ENCODE data around the gene CNKSR3. TPM values are rescaled to one million over a fixed set of nuclear protein-coding genes. Genes with fewer than 3 reads are reported as not detected.
A peak's percentile ranks its signal among the peaks of the same experiment; 100 is the strongest.

The CNKSR3 gene
- total and polyA plus RNA-seq, 2 donors from 2014 or later, result 13.8 to 63.1 TPM

DNA sequence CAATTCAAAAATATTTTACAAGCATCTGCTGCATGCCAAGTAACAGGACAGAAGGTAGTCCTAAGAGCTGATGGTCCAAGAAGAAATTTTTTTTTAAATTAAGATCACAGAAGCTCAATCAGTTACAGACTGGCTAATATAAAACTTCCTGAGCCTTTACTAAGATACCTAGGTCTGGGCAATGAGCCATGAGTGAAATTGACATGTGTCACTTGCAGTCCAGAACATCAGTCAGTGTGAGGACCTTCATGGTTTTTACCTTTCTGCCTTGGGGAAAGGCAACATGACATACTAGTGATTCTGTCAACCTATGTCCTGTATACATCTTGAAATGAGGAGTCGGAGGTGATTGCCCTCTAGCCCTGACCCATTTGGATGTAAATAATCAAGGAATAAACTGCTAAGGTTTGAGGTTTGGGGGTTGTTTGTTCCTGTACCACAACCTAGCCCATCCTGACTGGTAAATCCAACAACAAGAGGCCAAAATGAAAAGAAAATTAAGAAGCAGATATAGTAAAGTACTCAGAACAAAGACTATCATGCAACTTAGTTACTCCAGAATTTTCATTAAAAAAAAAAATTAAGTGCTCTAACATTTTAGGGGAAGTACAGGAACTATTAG lies 70.0 kb downstream of the CNKSR3 start:
- peak overlapping the region in 1 of 3 donors; percentile 14 for H3K9ac ChIP-seq (ENCODE audit: low read length in 3 of 3)
- peak overlapping the region; percentile 76 to 89 for H3K27ac ChIP-seq (ENCODE audit: low read depth in 2 of 2, low read length in 2 of 2)
- peak in 1 of 5 donors; percentile 39 for DNase-seq

DNA sequence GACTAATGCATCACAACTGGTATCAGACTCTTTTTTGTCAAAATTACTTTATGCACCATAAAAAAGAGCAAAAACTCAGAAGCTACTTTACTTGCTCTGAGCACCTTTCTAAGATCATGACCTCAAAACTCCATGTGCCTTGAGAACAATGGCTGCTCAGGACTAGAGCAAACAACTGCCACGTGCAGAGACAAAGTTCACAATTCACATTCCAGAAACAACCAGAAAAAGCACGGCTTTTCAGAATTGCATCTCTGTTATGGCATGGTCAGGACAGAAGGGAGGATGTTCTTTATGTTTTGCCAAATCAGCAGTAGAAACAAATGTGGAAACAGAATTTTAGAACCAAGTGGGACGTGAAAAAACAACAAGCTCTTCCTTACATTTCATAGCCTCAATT lies 70.5 kb downstream of the CNKSR3 start:
- Histone ChIP-seq H3K27ac (ENCODE audit: low read depth in 2 of 2, low read length in 2 of 2) (peak overlapping the region; percentile 17 to 89), H3K36me3 (ENCODE audit: control insufficient read depth in 2 of 3, insufficient read depth in 3 of 3, low read length in 3 of 3) (peaks cover 3 to 15% (median 7%) of the 10 kb centered on the region in 3 donors), H3K4me3 (ENCODE audit: low read length in 3 of 3) (no peak overlapping the region), H3K27me3 (ENCODE audit: control insufficient read depth, insufficient read depth, low read length) (no peaks in the 10 kb centered on the region), H3K4me1 (ENCODE audit: control insufficient read depth in 2 of 3, insufficient read depth in 2 of 3, low read depth in 1 of 3, low read length in 3 of 3) (peaks cover 0 to 26% (median 12%) of the 10 kb centered on the region in 3 donors), H3K9me3 (ENCODE audit: control insufficient read depth in 2 of 3, insufficient read depth in 1 of 3, low read length in 3 of 3) (no peaks in the 10 kb centered on the region), H3K9ac (ENCODE audit: low read length in 3 of 3) (no peak overlapping the region)
- no peak for DNase-seq
- TF ChIP-seq, protein P1, sequence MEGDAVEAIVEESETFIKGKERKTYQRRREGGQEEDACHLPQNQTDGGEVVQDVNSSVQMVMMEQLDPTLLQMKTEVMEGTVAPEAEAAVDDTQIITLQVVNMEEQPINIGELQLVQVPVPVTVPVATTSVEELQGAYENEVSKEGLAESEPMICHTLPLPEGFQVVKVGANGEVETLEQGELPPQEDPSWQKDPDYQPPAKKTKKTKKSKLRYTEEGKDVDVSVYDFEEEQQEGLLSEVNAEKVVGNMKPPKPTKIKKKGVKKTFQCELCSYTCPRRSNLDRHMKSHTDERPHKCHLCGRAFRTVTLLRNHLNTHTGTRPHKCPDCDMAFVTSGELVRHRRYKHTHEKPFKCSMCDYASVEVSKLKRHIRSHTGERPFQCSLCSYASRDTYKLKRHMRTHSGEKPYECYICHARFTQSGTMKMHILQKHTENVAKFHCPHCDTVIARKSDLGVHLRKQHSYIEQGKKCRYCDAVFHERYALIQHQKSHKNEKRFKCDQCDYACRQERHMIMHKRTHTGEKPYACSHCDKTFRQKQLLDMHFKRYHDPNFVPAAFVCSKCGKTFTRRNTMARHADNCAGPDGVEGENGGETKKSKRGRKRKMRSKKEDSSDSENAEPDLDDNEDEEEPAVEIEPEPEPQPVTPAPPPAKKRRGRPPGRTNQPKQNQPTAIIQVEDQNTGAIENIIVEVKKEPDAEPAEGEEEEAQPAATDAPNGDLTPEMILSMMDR (IDR thresholded peaks at IDR 0.05; ENCODE audit: borderline replicate concordance, extremely low read depth, insufficient read depth), result no peak
- intact Hi-C loops (cut with DNase I), result no loop called here
- FAIRE-seq, result no peak

More for the DNA sequence above, 70.0 kb downstream of the CNKSR3 start:
- intact Hi-C loops (cut with DNase I), result no loop called here
- Histone ChIP-seq H3K27me3 (ENCODE audit: control insufficient read depth, insufficient read depth, low read length) (no peaks in the 10 kb centered on the region), H3K36me3 (ENCODE audit: control insufficient read depth in 2 of 3, insufficient read depth in 3 of 3, low read length in 3 of 3) (peaks cover 3 to 15% (median 7%) of the 10 kb centered on the region in 3 donors), H3K9me3 (ENCODE audit: control insufficient read depth in 2 of 3, insufficient read depth in 1 of 3, low read length in 3 of 3) (no peaks in the 10 kb centered on the region), H3K4me1 (ENCODE audit: control insufficient read depth in 2 of 3, insufficient read depth in 2 of 3, low read depth in 1 of 3, low read length in 3 of 3) (peaks cover 0 to 26% (median 9%) of the 10 kb centered on the region in 3 donors), H3K4me3 (ENCODE audit: low read length in 3 of 3) (no peak overlapping the region)
- FAIRE-seq, result no peak
- TF ChIP-seq, protein P1 (IDR thresholded peaks at IDR 0.05; ENCODE audit: borderline replicate concordance, extremely low read depth, insufficient read depth), result no peak

DNA sequence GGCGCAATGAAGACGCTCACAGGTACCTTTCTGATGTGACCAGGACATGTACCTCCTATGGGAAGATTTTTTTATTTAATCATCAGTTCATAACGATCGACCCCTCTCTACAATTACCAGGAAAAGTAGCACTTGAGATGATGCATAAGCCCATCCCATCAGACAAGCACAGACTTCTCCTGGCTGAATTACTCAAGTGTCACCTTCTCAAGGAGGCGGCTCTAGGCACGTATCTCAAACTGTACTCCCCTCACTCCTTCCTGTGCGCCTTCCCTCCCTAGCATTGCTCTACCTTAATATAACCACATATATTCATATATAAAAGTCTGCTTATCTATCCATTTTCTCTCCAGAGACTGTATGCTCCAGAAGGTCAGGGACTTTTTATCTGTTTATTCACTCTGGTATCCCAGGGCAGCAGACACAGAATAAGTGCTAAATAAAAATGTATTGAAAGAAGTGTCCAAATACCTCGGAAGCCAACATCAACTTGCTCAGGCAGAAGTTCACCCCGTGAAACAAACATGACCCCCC lies 71.5 kb downstream of the CNKSR3 start:
- Histone ChIP-seq H3K4me1 (ENCODE audit: control insufficient read depth in 2 of 3, insufficient read depth in 2 of 3, low read depth in 1 of 3, low read length in 3 of 3) (peaks cover 0 to 26% (median 14%) of the 10 kb centered on the region in 3 donors), H3K27me3 (ENCODE audit: control insufficient read depth, insufficient read depth, low read length) (no peaks in the 10 kb centered on the region), H3K9ac (ENCODE audit: low read length in 3 of 3) (no peak overlapping the region), H3K9me3 (ENCODE audit: control insufficient read depth in 2 of 3, insufficient read depth in 1 of 3, low read length in 3 of 3) (no peaks in the 10 kb centered on the region), H3K36me3 (ENCODE audit: control insufficient read depth in 2 of 3, insufficient read depth in 3 of 3, low read length in 3 of 3) (peaks cover 3 to 15% (median 7%) of the 10 kb centered on the region in 3 donors), H3K27ac (ENCODE audit: low read depth in 2 of 2, low read length in 2 of 2) (peak overlapping the region; percentile 66), H3K4me3 (ENCODE audit: low read length in 3 of 3) (no peak overlapping the region)
- TF ChIP-seq, protein P1 (IDR thresholded peaks at IDR 0.05; ENCODE audit: borderline replicate concordance, extremely low read depth, insufficient read depth), result no peak
- DNase-seq (no peak), FAIRE-seq (no peak)
- intact Hi-C loops (cut with DNase I), result no loop called here

Measured in kidney (tissue), 14 donors.